ENCODE results near the gene ALS2CL.

Gene ALS2CL

DNA sequence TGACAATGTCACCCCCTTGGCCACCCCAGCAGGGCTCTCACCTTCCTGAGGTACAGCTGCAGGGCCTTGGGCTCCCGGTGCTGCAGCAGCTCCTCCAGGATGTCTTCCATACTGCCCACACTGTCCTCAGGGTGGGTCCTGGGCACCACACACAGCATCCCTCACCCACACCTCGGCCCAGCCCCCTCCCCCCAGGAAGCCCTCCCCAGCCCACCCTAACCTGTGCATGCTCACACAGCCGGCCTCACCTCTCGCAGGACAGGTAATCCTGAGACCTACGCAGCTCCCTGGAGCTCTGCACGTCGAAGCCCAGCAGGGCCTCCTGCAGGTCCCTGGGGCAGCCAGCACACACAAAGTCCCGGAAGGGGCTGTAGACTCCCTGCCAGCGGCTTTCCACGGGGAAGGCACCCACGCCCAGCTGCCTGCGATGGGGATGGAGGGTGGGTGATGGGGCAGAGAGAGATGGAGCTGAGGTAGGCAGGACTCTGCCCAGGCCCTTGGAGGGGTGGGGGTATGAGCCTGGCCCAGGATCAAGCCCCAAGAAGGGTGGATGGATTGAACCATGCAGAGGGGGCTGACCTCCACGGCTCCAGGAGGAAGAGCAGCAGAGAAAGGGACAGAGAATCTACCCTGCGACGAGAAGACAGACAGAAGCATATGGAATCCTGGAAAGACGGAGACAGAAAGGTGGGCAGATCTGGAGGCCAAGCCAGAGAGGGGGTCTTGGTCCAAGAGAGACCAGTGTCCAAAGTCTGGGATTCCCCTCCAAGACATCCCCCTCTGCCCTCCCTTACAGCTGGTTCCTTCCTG, 16.7 kb downstream of the ALS2CL start:
- no peak overlapping the region for H3K4me3 ChIP-seq (replicated peaks; ENCODE audit: low read depth, low read length)
- no peak for DNase-seq (ENCODE audit: low read depth)
- TF ChIP-seq, protein P1, sequence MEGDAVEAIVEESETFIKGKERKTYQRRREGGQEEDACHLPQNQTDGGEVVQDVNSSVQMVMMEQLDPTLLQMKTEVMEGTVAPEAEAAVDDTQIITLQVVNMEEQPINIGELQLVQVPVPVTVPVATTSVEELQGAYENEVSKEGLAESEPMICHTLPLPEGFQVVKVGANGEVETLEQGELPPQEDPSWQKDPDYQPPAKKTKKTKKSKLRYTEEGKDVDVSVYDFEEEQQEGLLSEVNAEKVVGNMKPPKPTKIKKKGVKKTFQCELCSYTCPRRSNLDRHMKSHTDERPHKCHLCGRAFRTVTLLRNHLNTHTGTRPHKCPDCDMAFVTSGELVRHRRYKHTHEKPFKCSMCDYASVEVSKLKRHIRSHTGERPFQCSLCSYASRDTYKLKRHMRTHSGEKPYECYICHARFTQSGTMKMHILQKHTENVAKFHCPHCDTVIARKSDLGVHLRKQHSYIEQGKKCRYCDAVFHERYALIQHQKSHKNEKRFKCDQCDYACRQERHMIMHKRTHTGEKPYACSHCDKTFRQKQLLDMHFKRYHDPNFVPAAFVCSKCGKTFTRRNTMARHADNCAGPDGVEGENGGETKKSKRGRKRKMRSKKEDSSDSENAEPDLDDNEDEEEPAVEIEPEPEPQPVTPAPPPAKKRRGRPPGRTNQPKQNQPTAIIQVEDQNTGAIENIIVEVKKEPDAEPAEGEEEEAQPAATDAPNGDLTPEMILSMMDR (IDR thresholded peaks at IDR 0.05; ENCODE audit: low read length, missing control alignments) = no peak

- TF ChIP-seq, protein P1 (IDR thresholded peaks at IDR 0.05; ENCODE audit: low read length, missing control alignments) = no peak
- no peak overlapping the region for H3K4me3 ChIP-seq (replicated peaks; ENCODE audit: low read depth, low read length)
Measured at GRCh38 chr3:46675843-46676567, 17.5 kb downstream of the ALS2CL start.

DNA sequence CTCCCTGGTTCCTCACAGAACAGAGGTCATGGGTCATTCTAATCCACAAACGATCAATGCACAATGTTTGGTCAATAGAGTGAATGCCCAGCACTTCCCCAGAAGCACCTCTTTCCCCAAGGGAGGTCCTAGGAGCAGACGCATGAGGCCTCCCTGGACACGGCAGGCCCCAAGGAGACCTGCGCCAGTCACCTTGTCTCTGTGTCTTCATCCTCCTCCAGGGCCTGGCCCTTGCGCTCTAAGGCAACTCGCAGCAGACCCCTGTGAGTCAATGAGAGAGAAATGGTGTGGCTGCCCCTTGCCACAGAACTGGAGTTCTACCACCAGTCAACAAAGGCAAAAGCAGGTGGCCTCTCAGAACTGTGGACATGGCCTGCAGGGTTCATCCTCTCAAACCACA, 18.1 kb downstream of the ALS2CL start:
- no peak for DNase-seq (ENCODE audit: low read depth)
- H3K4me3 ChIP-seq (replicated peaks; ENCODE audit: low read depth, low read length) = no peak overlapping the region
- TF ChIP-seq, protein P1 (IDR thresholded peaks at IDR 0.05; ENCODE audit: low read length, missing control alignments) = no peak

More at GRCh38 chr3:46675843-46676567, 17.5 kb downstream of the ALS2CL start:
- DNase-seq (ENCODE audit: low read depth) = no peak

DNA sequence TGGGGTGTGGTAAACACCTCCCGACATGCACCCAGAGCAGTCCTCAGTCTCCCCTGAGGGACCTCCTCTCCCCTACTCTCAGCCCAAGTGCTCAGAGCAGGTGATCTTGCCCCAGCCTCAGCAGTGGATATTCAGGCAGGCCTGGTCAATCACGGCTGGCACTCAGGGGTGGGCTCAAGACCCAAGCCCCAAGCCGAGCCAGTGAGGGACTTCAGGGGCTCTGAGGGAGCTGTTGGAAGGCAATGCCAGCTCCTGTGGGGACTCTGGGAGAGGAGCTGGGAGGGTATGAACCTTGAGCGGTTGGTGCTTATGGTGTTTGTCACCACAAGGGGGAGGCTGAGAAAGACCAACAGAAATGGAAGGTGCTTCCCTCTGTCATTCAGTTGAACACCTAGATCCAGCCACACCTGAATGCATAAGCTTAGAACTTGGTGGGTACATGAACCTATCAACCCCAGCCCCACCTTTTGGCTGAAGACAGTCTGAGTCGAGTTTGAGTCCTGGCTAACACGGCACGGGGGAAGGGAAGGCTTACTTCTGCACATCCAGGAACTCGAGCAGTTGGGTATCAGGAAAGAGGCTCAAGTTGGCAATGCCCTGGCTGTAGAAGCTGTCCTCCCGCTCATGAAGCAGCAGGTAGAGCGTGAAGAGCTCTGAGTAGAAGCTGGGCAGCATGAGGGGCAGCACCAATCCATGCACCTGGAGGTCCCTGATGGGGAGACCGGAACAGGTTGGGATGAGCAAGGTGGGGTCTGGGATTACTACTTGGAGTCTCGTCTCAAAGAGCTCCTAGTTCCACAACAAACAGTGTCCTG, 19.2 kb downstream of the ALS2CL start:
- DNase-seq (ENCODE audit: low read depth) = no peak
- H3K4me3 ChIP-seq (replicated peaks; ENCODE audit: low read depth, low read length) = no peak overlapping the region
- TF ChIP-seq, protein P1 (IDR thresholded peaks at IDR 0.05; ENCODE audit: low read length, missing control alignments) = peak; percentile 27

DNA sequence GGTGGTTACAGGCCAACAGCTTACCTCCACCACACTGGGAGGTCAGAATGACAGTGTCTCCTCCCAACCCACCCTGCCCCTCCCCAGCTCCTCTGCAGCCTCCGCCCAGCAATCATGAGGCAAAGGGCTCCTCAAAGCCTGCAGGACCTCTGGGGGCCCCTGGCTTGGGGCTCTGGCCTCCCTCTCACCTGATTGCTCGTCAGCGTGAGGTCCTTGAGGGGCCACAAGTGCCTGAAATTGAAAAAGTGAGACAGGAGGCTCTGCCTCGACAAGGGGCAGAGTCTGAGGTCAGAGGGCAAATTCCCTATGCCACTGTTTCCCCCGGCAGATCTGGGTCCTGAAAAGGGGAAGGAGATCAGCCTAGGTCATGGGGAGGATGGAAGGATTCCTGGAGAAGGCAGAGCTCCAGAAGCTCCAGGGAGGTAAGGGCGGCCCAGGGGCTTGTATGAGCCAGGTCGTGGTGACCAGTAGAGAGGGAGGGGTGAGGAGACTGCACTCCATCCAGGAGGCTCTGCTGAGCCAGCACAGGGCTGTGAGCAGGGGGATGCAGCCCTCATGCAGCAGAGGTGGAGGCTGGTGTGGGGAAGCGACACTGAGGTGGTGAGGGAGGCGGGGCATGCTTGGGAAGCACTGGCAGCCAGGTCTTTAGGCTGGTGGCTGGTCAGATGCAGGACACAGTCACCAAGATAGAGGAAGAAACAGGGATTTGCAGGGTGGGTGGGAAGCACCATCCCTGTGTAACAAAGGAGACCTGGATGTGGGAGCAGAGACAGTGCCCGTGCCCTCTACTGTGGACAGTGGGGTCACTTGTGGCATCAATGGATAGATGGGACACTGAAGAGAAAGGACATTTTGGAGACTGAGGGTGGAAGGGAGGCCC, 20.1 kb downstream of the ALS2CL start:
- DNase-seq (ENCODE audit: low read depth) = no peak
- TF ChIP-seq, protein P1 (IDR thresholded peaks at IDR 0.05; ENCODE audit: low read length, missing control alignments) = no peak
- no peak overlapping the region for H3K4me3 ChIP-seq (replicated peaks; ENCODE audit: low read depth, low read length)

GRCh38 chr3:46672349-46672695, 21.2 kb downstream of the ALS2CL start:
- DNase-seq (ENCODE audit: low read depth) = no peak
- TF ChIP-seq, protein P1 (IDR thresholded peaks at IDR 0.05; ENCODE audit: low read length, missing control alignments) = no peak
- H3K4me3 ChIP-seq (replicated peaks; ENCODE audit: low read depth, low read length) = no peak overlapping the region
